Activated T-cell treated with anti-CD3 and anti-CD28 coated beads, Interleukin-2, amount 50 U/mL, for 72 hours (primary cell): ENCODE results near the gene TKFC. TPM values are rescaled to one million over a fixed set of nuclear protein-coding genes. Genes with fewer than 3 reads are reported as not detected.

ENCODE experiments used
- total RNA-seq, 2 donors: library from RNA; stranded (reverse); gene quantifications; one replicate each; pipeline ENCODE4 v1.2.3, GENCODE V29; 2022

The TKFC gene
- total RNA-seq, 2 donors from 2014 or later, result 71.0 to 74.0 TPM

Other genes with a start within 250 kb of the TKFC start
- 100 to 1,000 TPM; 285 to 317 TPM for gene CD5, start 230.7 kb upstream of the TKFC start, total RNA-seq
- 10 to 100 TPM; 13.0 to 14.9 TPM for gene VPS37C, start 171.8 kb upstream of the TKFC start, total RNA-seq
- gene PGA3, start 129.7 kb upstream of the TKFC start, total RNA-seq, result not detected
- gene PGA4, start 110.9 kb upstream of the TKFC start, total RNA-seq, result not detected
- gene PGA5, start 92.1 kb upstream of the TKFC start, total RNA-seq, result not detected
- gene VWCE, start 37.9 kb upstream of the TKFC start, total RNA-seq, result 10 to 100 TPM in 1 of 2 donors, 1 to 10 TPM in 1; 7.7 to 11.8 TPM
- 100 to 1,000 TPM; 168 to 176 TPM for gene DDB1, start 123 bp upstream of the TKFC start, total RNA-seq
- gene CYB561A3, start 28.7 kb downstream of the TKFC start, total RNA-seq, result 10 to 100 TPM; 37.9 to 43.0 TPM
- 10 to 100 TPM; 42.0 to 45.0 TPM for gene TMEM138, start 29.1 kb downstream of the TKFC start, total RNA-seq
- gene TMEM216, start 59.4 kb downstream of the TKFC start, total RNA-seq, result 10 to 100 TPM; 16.7 to 20.3 TPM
- gene CPSF7, start 96.7 kb downstream of the TKFC start, total RNA-seq, result 100 to 1,000 TPM; 164 to 223 TPM
- gene SDHAF2, start 96.9 kb downstream of the TKFC start, total RNA-seq, result 10 to 100 TPM; 36.6 to 40.7 TPM
- gene LRRC10B, start 175.5 kb downstream of the TKFC start, total RNA-seq, result not detected
- gene SYT7, start 247.8 kb downstream of the TKFC start, total RNA-seq, result not detected